A673 (cell line): ENCODE data around the gene RNF40.

ENCODE experiments used
- CTCF ChIP-seq: fragments of 300-800, 200-600 bp; sonication (generic); conservative IDR thresholded peaks from 2 replicates; pipeline ENCODE4 v1.5.1; 2017; ENCODE audit warnings: low read depth, mild to moderate bottlenecking, antibody characterized with exemption, low read length, moderate library complexity, mixed read lengths
- EZH2 ChIP-seq: fragments of 200-600 bp; sonication (generic); IDR thresholded peaks from 2 replicates; pipeline ENCODE4 v1.6.1; 2017; ENCODE audit warnings: borderline replicate concordance, low read depth, mild to moderate bottlenecking, mixed read lengths, antibody characterized with exemption, low read length; ENCODE audit not compliant: poor library complexity, severe bottlenecking

- TF ChIP-seq CTCF: no peak
- TF ChIP-seq EZH2: no peak
Measured at GRCh38 chr16:30775392-30776188, 13.5 kb downstream of the RNF40 start.
